GM18870 (cell line): ENCODE measurements around the gene FOXN1.
A peak's percentile ranks its signal among the peaks of the same experiment; 100 is the strongest.

ENCODE experiments used
- ATAC-seq: cut with Tn5 transposase; IDR thresholded peaks from one replicate; pipeline ENCODE4 v1.9.1; 2021; ENCODE audit warnings: moderate library complexity; ENCODE audit not compliant: unreplicated experiment

Gene FOXN1

DNA sequence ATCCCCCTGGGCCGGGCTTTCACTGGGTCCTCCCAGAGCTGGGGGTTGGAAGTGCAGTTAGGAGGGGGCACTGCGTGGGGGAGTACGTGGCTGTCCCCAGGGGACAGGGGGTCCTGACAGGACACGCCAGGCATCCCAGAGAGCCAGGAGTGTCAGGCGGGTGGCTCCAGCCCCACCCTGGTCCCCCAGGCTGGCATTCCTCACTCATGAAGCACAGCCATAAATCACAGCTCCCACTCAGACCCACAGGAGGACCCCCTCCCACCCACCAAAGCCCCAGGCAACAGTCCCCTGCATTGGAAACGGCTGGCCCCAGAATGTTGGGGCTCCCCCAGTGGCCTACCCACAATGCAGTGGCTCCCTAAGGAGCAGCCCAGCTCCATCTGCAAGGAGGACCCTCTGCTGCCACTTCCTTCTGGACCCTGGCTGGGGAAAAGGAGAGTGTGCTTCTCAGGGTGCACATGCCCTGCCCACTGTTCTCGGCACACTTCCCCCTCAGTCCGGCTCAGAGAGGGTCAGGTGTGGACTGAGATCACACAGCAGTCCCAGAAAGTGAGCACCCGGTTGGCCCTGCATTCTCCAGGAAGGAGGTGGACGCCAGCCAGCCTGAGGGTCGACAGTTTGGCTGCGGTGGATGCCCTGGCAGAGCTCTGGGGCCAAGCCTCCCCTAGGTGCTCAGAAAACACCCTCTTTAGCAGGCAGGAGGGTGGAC, 7.3 kb upstream of the FOXN1 start:
- ATAC-seq = no peak

DNA sequence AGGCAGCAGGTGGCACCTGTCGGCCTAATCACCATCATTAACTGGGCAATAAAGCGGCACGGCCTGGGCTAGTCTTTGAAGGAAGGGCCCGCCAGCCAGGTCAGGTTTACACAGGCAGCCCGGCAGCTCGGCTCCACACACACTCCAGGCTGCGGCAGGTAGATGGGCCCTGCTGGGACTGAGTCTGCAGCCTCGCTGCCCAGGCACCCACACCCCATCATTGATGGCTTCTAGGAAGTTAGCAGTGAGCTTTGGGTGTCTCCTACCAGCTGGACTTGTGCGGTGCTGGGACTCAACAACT, 6.8 kb upstream of the FOXN1 start:
- no peak for ATAC-seq

DNA sequence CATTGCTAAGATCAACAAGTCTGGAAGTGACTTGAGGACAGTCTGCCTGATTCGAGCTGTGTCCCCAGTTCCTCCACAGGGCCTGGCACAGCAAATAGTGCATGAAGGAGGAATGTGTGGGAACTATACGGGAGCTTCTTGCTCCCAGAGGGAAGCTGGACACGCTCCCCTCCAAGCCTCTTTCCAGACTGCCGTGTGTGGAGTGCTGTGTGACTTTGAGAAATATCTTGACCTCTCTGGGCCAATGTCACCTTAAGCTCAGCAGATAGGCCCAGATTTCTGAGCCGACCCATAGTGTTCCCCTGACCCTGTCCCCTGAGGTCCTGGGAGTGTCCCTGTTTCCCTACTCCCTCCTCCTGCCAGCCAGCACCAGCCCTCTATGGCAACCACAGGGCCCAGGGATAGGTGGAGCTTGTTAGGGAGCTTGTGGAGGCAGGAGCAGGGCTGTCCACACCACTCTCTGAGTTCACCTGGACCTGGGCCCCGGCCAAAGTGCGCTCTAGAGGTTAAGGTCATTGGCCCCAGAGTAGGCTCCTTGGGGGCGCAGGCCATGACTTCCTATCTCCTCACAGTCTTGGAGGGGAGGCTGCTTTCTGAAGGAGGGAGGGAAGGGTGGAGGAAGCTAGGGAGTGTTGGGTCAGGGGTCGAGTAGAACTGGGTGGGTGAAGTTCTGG, 6.3 kb upstream of the FOXN1 start:
- ATAC-seq = no peak

DNA sequence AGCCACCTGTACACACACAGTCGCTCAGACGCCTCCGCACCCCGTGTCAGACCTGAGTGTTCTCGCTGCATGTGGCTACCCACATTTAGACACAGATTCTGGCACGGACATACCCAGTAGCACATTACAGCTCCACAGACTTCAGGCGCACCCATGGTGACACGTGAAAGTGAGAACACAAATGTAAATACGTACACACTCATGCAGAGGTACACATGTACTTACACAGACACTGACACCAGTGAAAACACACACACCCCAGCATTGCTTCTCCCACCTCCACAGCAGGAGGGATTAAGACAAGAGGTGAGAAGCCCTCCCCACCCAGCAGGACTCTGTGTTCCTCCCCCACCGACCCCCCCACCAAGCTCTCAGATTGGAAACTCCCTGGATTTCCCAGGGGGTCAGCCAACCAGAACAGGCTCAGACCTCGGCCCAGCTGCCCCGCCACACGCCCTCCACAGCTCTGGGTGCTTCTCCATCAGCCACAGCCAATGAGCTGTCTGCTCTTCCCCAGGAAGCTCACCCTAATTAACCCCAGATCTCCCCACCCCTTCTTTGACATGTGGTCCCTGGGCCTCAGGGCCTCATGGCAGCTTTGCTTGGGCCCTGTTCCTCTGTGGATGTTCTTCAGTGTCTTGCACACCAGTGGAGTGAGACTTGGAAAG, 5.3 kb upstream of the FOXN1 start:
- peak; percentile 56 for ATAC-seq

DNA sequence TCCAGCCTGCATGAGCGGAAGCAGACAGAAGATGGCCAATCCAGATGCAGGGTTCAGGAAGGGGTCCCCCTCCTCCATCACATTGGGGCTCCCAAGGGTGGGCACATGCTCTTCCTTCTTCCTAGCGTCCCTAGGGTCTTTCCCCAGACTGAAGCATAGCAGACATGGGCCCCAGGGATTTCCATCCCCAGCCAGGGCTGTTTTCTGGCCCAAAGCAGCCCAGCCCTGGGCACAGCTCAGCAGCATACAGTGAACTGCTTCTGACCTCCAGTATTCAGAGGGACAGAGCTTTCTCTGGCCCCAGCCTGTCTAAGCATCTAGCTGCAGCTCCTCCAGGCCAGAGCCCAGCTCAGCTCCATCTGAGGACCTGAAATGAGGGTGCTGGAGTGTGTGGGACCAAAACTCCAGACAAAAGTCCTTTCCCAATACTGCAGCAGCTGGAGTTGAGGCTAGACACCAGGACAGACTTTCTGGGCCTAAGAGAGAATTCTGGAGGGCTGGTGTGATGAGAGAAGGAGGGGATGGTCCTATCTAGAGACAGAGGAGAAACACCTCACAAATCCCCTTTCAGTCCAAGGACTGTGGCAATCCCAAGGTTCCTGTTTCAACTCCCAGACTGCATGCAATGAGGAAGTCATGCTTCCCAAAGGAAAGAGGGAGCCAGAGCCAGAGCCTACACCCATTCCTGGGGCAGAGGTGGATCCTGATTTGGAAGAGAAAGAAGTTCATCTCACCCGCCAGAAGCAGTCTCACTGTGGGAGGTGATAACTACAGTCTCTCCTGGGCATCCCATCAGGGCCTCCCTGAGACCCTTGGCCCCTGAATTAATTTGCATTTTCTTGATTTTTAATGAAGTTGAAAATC, 4.5 kb upstream of the FOXN1 start:
- no peak for ATAC-seq

DNA sequence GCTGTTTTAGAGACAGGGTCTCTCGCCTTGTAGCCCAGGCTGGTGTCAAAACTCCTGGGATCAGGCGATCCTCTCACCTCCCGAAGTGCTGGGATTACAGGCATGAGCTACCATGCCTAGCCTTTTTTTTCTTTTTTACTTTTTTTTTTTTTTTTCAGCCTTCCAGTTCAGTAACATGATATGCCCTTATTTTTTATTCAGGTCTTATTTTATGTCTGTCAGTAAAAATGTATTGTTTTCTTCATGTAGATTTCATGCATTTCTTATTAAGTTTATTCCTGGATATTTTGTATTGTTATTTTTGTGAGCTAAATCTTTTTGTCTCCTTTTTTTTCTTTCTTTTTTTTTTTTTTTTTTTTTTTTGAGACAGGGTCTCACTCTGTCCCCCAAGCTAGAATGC, 2.7 kb upstream of the FOXN1 start:
- ATAC-seq = no peak

DNA sequence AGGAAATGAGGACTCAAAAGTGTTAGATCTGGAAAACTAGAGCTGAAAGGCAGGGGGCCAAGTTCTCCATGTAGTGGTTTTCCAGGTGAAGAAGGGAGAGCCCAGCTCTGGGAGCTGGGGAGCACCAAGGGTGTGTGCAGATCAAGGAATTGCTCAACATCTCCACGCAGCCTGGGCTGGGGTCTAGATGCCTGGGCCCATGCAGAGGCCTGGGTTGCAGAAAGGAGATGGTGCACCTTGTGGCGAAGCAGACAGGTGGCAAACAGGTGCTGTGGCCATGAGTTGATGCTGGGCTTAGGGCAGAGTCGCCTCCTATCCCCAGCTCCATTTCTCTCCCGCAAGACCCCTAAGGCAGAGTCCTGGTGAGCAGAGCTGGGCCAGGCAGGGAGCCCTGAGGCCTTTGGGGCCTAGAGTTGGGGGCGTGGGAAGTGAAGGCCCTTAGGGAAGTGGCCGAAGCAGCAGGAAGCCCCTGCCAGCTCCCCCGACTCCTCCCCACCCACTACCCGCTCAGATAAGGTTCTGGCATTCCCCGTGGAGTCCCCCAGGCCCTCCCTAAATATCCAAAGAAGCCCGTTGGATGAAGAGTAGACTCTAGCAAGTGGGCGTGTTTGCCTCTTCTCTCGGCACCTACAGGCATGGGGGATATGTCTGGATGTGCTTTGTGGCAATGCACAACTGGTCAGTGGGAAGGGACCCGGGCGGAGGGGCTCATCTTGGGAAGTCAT, 777 bp downstream of the FOXN1 start:
- no peak for ATAC-seq

DNA sequence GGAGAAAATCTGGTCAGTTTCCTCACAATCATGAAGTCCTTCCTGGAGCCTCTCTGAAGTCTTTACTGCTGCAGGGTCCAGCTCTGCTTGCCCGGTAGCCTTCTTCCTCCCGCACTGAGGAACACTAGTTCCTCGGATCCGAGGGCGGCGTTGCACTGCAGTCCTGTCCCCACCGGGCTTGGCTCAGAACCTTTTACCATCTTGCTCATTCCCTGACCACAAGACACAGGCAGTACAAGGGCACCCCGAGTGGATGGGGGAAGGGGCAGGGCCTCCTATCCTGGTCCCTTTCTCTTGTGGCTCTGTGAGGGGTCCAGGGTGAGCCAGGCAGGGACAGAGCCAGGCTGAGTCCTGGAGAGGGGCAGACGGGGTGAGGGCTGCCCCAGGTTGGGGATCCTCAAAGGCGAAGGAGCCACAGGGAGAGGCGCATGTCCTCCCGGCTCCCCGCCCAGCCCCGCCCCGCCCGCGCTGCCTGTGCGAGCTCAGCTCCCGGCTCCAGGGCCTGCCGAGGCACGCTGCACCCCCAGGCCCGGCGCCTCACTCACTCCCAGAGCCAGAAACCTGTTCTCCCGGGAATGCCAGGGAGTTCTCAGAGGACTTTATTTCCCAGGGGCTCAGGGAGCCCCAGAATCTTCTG, 1.5 kb downstream of the FOXN1 start:
- no peak for ATAC-seq

DNA sequence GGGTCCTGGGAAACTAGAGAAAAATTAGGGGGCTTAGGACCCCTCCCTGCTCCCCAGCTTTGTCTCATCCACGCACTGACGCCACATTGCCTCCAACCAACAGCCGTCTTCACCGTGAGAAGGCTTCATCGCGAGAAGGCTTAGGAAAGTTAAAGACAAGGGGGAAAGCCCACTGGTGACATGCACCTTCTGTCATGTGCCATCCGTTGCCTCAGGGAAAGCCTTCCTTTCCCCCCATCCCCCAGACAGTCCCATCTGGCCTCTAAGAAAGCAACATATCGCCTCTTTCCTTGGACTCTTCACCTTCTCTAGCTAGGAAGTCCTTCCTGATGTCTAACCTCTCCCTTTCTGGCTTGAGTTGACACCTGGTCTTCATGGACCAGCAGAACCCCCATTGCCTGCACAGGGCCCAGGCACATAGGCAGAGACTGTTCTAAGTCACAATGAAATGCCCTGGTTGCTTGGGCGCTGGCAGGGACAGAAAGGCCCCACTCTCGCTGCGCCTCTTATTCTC, 2.1 kb downstream of the FOXN1 start:
- no peak for ATAC-seq

DNA sequence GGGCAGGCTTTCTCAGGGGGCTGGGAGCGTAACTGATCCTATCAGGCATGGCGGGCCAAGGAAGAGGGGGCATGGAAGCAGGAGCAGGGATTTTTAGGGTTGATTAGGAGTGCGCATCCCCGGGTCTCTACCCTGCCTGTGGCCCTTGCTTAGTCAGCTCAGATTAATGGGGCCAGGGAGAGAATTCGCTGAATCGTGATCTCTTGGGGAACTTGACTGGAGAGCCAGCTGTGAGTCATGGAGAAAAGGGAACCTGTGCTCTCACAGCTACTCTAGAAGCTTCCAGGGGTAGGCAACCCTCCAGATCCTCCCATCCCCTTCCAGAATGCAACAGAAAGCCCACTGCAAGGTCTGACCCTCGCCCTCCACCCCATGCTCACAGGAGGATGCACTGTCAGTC, 3.6 kb downstream of the FOXN1 start:
- no peak for ATAC-seq

DNA sequence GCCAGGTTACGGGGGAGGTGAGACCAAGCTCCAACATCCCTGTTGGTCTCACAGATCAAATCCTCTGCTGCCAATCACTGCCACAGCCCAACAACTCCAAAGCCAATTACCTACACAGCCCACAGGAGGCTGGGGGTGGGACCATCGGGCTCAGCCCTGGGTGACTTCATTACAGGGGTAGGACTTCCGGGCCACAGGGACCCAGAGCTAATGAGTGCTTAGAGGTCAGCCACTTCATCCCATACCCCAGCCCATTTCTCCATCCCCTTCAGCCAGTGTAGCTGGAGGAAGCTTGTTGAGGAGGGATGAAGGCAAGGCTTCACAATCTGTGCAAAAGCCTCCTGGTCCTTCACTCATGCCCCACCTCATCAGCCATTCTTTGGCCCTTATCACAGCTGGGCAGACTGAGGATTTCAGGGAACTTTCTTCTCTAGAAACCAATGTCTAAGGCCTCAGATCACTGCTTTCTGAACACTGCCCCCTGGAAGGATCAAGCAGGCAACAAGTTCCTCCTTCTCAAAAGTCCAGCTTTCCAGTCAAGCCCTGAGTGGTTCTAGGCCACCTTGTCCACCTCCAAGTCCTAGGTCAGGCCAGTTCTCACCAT, 5.8 kb downstream of the FOXN1 start:
- ATAC-seq = no peak

DNA sequence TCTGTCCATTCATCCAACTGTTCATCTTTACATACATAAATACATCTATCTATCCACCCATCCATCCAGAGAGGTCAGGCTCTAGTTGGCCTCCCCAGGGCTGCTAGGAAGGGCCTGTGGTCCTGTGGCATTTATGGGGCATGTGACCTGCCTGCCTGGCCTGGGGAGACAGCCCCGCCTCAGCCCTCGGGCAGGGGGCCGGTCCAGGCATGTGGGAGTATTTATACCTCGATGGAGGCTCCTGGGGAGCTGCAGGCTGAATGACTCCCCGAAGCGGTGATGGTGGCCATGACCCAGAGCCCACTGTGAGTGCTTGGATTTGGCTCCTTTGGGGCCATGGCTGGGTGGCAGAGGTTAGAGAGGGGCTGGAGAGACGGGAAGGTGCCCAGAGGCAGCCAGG, 7.3 kb downstream of the FOXN1 start:
- no peak for ATAC-seq

DNA sequence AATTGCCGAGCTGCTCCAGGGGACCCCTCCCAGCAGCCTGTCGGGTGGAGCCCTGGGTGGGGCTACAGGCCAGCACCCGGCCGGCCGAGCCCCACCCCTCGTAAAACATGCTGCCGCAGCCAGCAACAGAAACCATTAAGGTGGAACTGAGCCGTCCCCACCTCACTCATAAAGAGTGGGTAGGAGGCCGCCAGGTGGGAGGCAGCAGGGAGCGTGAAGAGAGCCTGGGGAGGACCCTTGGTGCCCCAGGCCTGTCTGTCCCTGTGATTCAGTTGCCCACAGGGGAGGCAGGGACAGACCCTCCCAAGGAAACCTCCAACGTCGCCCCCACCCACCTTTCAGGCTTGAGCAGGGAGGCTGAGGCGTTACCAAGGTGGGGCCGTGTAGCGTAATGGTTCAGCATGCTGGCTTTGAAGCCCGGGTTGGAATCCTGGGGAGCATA, 8.4 kb downstream of the FOXN1 start:
- ATAC-seq = no peak

DNA sequence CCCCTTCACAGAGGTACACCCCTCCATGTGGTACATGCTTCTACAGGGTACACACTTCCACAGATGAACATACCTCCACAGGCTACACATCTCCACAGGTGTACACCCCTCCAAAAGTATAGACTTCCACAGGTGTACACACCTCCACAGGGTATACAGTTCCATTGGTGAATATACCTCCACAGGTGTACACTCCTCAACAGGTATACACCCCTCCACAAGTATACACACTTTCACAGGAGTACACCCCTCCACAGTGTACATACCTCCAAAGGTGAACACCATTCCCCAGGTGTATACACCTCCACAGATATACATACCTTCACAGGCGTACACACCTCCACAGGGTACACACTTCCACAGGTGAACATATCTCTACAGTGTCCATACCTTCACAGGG, 9.4 kb downstream of the FOXN1 start:
- no peak for ATAC-seq

DNA sequence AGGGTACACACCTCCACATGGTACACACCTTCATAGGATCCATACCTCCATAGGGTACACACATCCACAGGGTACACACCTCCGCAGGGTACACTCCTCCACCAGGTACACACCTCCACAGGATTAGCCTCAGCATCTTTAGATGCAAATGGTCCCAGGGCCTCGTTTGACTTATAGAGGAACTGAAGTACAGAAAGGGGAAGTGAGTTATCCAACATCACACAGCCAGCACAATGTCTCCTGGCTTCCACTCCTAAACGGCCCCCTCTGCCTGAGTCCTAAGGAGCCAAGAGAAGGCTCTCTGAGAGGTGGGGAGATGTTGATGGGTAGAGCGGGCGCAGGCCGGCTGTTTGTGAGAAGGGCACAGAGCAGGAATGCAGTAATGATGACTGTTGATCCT, 12.0 kb downstream of the FOXN1 start:
- ATAC-seq = no peak

DNA sequence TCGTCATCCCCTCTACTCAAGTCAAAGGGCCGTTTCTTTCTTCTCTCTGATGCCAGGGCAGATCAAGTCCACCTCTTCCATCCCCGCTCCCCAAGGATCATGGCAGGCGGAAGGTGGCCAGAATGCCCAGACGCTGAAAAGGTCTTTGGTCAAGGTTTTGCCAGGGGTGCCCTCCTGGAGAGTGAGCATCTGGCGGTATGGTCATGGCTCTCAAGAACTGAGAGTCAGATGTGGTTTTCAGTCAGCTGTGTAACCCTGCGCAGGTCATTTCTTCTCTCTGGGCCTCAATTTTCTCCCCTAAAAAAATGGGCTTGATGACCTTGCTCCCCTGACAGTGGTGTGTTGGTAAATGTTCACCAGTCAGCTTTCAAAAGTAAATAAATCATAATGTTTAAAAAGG, 12.4 kb downstream of the FOXN1 start:
- ATAC-seq = no peak

DNA sequence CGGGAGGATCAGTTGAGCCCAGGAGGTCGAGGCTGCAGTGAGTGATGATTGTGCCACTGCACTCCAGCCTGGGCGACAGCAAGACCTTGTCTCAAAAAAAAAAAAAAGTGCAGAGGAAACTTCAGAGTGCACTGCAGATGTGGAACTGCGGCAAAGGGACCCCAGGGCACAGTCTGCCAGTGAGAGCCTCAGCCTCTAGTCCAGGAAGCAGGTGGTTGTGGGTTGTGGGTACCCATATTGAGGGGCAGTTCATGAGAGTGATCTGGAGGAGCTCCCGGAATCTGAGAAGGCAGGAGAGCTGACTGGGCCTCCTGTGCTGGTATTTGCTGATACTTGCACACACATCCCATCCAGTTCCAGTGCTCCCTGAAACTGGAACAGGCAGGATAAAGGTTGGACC, 13.1 kb downstream of the FOXN1 start:
- no peak for ATAC-seq

DNA sequence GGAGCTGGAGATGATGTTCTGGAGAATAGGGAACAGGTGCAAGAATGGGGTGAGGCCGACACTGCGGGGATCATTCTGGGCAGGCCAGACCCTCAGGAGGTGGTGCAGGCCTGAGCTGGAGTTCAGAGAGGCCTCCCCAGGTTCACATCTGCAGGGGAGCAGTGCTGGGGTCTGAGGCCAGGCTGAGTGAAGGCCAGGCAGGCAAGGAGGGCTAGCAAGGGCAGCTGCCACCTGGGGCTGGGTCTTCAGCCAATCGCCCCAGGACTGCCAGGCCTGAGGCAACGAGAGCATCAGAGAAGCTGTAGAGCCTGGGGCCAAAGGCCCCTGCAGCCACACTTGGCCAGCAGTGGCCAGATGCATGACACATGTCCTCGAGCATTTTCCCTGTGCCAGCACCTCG, 14.5 kb downstream of the FOXN1 start:
- no peak for ATAC-seq

DNA sequence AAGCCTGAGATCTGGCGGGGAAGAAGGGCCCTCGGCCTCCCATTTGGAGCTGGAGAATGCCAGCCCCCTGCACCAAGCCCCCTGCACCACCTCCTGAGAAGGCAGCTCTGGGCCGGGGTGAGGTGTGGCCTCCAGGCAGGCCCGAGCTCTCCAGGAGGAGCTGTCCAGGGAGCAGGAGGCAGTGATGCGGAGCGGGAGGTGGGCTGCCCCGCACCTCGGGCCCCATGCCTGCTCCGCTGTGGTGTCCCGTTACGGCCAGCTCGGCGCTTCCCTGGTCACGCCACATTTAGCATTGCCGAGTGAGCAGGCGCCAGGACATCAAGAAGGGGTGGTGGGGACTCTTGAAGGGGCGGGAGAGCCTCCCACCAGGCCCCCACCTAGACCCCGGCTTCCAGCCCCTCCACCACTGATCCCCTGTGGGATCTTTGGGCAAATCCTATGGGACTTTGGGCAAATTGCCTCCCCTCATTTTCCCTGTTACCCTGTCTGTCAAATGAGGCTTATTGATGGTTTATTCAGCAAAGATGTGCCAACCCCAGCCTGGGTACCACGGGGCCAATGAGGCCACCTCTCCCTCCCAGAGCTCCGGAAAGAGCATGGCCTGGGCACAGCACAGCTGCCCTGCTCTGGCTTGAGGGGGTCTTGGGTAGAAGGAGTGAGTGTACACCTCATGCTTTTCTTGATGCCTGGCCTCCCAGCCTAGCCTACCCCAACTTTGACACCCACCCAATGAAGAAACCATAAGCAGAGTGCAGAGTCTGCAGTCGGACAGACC, 15.3 kb downstream of the FOXN1 start:
- no peak for ATAC-seq
